Measurements from ENCODE around the gene MTF2.
"Not testable (repeated sequence)": the region's sequence is repeated elsewhere in the genome, so short reads cannot be mapped to it uniquely, and the experiment has no call there.

The MTF2 gene

DNA sequence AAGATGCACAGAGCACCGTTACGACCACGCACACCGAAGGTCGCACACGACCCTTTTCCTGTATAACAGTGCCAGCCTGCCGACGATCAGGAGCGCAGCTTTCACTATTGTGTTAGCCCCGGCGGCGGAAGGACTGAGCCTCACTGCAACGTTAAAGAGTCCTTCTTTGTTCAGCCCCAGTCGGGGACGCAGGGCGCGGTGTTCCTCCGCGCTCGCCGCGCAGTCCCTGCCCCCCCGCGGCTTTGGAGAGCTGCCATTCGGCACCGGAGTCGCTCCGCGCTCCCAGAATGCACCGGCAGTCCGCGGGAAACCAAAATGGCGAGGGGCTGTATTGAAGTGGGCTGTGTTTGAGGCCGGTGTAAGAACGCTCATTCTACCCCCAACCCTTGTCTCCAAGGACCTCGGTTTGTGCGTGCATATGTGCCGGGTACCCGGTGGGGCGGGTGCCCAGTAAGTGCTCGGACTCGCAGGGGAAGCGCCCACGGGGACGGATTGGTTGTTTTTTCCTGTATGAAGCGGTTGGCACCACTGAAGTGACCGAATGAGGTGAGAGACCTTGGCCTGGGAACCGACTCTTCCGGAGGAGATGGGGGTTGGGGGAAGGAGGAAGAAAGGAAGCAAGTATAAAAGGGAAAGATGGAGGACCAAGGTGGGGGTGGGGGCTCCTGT lies at the start of gene MTF2:
Gene MTF2, plus strand, starts transcription at position 298 of the 669 bp plus-strand sequence. Its CDS starts 244 bp downstream, at position 542.
- peak; percentile 91 for DNase-seq (ENCODE audit: low spot score)

DNA sequence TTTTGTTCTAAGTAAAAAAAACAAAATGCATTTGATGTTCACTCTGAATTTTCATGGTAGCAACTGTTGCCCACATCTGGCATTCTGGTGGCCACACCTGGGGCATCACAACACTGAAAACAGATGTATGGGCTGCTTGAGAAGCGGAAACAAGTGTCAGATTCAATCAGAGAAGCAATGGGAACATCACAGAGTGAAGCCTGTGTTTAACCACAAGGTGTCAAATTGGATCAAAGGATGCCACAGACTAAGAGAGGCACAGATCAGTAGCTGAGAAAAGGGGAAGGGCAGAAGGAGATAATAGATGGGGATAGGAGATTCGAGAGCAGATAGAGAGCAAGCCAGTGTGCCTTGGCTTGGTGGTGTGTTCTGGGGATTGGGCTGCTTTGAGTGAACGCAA lies 49.8 kb upstream of the MTF2 start:
- DNase-seq (ENCODE audit: low spot score): peak; percentile 56

DNA sequence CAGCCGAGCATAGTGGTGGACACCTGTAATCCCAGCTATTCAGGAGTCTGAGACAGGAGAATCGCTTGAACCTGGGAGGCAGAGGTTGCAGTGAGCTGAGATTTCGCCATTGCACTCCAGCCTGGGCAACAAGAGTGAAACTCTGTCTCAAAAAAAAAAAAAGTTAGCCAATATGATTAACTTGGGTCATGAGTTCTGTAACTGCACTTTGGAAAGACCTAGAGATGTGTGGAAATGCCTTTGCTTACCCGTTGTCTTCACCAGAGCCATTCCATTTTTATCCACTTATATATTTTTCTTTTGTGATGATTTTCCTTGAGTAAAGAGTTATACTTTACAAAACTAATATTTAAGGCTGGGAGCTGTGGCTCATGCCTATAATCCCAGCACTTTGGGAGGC lies 48.9 kb upstream of the MTF2 start:
- DNase-seq (ENCODE audit: low spot score): not testable (repeated sequence)

DNA sequence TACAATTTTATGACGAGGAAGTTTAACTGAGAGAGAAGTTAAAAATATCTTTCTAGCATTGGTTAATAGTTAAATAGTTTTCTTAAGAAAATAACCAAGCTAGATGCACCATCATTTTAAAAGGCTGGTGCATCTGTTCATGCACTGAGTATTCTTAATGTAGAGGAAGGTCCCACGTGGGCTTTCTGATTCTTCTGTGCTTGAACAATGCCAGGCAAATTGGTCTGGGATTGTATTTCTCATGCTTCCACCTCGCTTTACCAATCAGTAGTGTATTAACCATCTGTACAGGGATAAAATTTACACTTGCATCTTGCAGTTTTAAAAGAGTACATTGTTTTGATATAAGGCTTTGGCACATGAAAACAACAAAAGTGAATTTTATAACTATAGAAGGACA lies 47.4 kb upstream of the MTF2 start:
- DNase-seq (ENCODE audit: low spot score): no peak

DNA sequence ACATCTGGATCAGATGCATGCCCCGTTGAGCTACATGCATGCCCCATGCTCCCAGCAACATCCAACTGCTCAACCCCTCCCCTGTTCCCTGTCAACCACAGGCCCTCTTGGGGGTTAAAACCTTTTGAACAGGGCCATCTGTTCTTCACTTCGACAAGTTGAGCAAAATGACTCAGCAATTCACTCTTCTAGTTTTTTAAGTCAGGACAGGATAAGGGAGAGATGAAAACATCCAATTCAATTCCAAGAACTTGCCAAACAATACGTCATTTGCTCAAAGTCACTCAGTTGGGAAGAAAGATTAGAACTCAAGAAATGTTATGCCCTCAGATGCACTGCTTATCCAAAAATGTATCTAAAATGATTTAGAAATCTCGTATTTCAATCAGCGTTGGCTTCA lies 46.1 kb upstream of the MTF2 start:
- no peak for DNase-seq (ENCODE audit: low spot score)

DNA sequence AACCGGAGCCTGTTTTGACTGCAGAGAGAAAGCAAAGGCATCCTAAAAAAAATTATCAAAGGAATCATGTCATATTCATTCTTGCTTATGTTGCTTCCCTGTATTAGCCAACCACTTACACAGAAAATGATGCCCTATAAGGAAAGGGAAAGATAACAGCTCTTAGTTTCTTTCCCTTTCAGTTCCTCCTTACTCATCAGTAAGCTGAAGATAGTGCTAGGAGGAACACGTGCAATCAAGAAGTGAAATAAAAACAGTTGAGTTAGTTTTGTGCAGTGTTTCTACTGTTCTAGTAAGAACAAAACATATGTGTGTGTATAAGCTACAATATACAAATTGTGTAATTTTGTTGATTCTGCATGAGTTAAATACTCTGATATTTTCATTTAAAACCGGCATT lies 45.3 kb upstream of the MTF2 start:
- DNase-seq (ENCODE audit: low spot score): no peak

DNA sequence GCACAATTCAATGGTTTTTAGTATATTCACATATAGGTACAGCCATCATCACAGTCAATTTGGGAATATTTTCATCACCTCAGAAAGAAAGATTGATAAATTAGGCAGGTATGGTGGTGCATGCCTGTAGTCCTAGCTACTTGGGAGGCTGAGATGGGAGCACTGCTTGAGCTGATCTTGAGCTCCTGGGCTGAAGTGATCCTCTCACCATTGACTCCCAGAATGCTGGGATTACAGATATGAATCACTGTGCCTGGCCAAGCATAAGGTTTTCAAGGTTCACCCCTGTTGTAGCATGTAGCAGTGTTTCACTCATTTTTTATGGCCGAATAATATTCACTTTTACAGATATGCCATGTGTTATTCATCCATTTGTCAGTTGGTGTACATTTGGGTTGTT lies 44.7 kb upstream of the MTF2 start:
- DNase-seq (ENCODE audit: low spot score): no peak

DNA sequence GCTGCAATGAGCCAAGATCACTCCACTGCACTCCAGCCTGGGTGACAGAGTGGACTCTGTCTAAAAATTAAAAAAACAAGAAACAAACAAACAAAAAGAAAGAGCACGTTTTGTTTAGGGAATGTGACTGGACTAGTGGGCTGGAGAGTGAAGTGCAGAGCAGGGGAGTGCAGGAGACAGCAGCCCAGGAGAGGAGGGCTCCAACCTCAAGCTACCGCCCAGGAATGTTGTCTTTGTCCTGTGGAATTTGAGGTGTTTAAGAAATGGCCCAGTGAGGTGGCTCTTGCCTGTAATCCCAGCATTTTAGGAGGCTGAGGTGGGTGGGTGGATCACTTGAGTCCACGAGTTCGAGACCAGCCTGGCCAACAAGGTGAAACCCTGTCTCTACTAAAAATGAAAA lies 42.4 kb upstream of the MTF2 start:
- DNase-seq (ENCODE audit: low spot score): no peak

DNA sequence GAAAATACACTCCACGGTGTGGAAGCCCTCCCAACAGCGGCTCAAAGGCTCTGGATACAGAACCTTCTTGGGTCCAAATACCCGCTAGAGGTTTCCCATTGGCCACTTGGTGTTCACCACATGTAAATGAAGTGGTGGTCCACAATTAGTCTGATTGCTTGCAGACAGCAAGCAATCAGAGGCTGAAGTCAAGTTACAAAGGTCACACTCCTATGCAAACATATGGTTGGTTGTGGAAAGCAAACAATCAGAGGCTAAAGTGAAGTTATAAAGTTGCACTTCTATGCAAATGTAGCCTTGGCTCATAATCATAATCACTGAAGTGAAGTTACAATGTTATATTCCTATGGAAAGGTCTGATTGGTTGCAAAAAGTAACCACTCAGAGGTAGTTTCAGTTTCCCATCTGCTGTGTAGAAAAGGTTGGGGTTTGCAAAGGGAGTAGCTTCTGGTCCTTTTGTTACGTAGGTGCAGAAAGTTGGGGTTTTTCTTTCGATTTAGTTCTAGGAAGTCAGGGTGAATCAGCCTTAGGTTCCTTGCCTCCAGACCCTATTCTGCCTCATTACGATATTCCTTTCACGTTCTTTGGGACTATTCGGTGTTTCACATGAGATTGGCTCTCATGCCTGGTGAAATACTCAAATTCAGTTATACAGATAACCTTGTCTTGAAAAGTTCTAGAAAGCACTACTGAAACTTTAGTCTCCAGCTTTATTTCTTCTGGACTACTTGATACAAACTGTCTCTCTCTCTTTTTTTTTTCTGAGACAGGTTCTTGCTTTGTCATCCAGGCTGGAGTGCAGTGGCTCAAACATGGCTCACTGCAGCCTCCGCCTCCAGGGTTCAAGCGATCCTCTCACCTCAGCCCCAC lies 36.7 kb upstream of the MTF2 start:
- peak; percentile 79 for DNase-seq (ENCODE audit: low spot score)

DNA sequence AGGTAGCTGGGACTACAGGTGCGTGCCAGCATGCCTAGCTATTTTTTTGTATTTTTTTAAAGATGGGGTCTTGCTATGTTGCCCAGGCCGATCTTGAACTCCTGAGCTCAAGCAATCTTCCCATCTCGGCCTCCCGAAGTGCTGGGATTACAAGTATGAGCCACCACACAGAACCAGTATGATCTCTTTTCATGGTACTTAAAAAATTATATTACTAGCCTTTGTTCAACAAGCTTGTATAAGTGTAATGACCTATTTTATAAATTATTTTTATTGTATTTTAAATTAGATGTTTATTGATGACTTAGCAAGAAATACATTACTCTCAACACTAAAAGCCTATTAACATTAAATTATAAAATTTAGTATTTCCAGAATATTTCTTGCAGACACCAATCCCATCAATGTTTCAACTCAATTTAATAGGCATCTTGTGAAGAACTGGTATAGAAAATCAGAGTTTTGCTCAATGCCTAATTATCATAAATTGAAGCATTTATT lies 36.0 kb upstream of the MTF2 start:
- DNase-seq (ENCODE audit: low spot score): no peak

DNA sequence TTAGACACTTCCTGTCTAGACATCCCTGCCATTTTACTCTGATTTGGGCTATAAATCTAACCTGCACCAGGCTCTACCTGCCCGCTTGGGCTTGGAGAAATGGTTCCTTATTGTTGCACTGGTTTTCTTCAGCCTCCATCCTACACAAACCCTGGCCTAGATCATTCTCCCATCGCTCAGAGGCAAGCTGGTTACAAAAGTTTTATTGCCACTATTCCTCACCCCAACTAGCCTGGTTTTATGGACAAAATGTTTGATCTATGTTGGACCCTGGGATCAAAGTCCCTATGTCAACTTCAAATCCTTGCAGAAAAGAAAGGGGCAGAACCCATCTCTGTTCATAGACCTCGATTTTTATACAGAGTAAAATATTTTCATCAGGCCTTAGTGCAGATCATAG lies 31.5 kb upstream of the MTF2 start:
- no peak for DNase-seq (ENCODE audit: low spot score)

DNA sequence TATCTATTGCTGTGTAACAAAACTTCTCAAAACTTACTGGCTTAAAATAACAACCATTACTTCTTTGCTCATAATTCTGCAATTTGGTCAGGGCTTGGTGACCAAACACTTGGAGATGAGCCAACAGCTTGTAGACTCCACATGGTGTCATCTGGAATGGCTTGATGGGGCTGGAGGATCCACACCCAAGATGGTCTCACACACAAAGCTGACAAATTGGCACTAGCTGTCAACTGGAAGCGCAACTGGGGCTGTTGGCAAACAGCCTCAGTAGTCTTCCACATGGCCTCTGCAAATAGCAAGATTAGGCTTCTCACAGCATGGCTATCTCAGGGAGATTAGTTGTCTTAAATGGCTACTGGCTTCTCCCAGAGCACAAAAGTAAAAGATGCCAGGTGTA lies 27.1 kb upstream of the MTF2 start:
- no peak for DNase-seq (ENCODE audit: low spot score)

DNA sequence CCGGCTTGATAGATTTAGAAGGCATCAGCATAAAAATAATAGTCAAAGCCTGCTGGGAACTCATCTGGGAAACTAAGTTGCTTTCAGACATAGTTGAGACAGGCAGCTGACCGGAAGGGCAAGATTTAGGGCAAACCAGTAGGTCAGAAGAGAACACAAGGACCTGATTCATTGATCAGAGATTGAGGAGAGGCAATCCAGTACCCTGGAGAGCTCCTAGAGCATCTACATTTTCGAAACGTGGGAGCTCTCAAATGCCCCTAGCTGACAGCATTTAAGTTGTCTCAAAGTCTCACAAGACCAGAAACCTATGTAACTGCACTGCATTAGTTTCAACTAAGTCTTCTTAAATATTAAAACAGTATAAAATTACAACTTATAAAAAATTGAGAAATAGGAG lies 22.9 kb upstream of the MTF2 start:
- DNase-seq (ENCODE audit: low spot score): no peak

DNA sequence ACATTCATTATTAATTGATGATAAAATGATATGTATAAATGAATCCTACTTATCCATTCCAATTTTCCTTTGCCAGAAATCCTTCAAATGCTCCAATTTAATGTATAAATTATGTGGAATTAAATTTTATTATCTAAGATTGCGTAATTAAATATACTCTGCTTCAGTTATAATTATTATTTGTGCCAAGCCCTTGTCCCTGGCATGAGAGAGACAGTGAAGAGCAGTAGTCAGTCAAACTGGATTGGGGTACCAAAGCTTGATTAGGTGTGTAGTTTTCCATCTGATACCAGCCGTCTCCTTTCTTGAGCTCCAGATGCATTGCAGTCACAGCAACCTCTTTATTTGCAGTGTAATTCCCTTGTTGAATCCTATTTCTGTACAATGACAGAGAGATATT lies 22.4 kb upstream of the MTF2 start:
- no peak for DNase-seq (ENCODE audit: low spot score)

DNA sequence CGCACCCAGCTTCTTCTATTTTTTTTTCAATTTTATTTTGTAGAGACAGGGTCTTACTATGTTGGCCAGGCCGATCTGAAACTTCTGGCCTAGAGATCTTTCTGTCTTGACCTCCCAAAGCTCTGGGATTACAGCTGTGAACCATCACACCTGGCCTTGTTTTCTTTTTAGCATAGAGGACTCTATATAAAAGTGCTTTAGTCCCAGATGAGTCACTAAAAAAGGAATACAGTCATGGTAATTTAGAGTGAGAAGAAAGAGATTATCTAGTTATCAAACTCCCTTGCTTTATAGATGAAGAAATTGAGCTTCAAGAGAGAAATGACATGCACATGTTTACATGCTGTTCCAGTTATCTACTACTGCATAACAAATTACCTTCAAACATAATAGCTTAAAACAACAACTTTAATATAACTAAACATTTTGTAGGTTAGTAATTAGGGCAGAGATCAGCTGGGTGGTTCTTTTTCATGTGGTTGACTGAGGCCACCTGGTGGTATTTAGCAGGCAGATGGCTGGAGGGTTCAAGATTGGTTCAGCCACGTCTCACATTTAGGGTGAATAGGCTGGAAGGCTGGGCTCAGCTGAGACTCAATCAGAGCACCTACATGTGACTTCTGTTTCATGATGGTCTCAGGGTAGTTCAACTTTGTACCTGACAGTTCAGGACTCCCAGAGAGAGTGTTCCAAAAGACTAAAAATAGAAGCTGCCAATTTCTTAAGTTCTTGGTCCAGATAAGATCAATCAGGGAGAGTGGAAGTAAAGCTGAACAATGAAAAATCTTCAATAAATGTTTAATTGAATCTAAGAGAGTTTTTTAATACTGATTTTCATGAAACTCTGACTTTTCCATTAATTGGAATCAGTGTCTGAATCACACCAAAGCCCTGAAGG lies 16.9 kb upstream of the MTF2 start:
- DNase-seq (ENCODE audit: low spot score): peak; percentile 58

DNA sequence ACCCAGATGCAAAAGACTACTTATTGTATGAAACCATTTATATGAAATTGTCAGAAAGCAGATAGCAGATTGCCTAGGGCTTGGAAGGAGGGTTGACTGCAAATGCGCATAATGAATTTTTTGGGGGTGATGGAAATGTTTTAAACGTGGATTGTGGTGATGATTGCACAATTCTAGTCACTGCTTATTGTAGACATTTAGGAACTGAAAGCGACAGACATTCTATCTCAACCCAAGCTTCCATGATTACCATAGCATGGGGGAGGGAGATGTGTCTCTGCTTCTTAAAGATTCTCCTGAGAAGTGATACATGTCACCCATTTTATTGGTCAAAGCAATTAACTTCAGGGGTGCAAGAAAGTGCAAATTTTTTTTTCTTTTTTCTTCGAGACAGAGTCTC lies 2.8 kb upstream of the MTF2 start:
- DNase-seq (ENCODE audit: low spot score): no peak

DNA sequence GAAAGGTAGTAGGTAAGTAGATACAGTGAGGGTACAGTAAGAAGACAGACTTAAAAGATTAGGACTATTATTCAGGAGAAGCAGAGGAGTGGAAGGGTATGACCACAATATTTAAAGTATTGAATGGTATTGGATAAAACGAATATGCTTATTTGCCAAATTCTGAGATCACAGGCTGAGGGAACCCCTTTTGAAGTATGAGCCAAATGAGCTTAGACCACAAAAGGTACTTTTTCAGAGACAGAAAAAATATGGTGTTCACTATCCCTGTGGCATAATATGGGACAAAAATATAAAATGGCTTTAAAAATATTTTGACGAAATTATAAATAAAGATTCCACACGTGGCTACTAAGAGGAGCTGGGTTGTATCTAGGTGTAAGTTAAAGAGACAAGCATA lies 880 bp upstream of the MTF2 start:
- no peak for DNase-seq (ENCODE audit: low spot score)

DNA sequence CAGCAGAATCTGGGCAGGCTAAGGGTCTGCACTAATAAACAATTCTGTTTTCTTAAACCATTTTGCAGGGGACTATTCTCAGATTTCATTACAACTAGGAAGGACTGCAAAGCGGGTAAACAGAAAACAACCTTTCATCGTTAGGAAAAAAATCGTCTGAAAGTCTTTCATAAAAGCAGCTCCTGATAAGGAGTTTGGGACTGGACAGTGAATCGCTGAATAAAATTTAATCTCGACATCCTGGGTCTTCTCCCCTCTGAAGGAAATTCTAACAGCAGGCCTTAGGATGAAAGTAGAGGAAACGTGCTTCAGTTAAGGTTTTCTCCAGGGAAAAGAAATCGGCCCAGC lies 471 bp upstream of the MTF2 start:
- DNase-seq (ENCODE audit: low spot score): no peak

DNA sequence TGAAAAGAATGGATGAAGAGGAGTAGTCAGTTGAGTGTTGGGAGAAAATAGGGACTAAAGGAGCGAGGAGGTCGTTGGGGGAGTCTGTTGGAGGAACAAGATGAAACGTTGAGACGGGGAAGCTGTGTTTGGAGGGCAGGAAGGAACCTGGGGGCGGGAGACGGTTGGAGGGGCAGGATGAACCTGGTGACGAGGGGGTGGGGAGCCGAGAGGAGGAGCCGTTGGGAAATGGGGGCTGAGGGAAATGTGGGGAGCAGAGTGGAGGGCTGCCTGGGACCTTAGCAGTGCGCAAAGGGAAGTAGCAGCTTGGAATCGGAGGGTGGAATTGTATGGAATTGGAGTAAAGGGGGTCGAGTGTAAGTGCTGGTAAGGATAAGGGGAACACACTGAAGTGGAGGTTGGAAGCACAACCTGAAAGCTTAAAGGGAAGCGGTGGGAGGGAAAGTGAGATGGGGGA lies 630 bp downstream of the MTF2 start:
- peak; percentile 19 for DNase-seq (ENCODE audit: low spot score)

DNA sequence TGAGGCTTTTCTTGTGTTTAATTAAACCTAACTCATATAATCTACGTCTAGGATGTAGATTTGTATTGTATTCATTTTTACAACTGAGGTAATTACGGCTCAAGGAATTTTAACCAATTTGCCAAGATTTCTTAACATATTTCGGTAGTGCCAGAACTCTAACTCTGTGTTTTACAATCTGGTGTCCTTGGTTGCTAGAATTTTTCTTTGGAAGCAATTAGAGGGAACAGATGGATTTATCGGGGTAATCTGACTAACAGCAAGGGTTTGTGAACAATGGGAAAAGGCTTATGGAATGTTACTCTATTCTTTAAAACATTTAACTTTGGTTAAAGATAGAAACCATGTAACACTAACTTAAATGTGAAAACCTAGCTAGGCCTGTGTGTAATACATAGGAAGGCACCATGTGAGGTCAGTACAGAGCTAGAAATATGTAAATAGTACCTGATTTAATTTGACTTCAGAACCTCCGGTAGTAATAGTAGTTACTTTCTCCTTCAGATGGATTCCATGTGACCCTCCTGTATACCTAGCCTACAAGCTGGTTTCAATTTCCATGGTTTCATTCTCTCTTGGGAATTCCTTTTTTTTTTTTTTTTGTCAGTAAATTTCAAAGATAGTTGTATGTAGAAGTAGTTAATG lies 1.2 kb downstream of the MTF2 start:
- peak; percentile 42 for DNase-seq (ENCODE audit: low spot score)

DNA sequence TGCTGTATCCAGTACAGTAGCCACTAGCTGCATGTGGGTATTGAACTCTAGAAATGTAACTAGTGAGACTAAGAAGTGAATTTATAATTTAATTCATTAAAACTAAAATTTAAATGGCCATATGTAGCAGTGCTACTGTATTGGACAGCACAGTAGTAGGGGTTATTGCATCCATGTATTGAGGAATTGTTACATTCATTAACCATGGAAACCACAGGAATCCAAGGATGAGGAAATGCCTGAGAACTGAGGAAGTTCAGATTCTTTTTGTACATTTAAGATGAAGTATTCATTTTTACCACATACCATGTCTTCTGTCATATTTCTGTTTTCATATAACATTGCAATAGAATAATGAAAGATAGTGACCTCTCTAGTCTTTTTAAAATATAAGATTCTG lies 2.6 kb downstream of the MTF2 start:
- no peak for DNase-seq (ENCODE audit: low spot score)

DNA sequence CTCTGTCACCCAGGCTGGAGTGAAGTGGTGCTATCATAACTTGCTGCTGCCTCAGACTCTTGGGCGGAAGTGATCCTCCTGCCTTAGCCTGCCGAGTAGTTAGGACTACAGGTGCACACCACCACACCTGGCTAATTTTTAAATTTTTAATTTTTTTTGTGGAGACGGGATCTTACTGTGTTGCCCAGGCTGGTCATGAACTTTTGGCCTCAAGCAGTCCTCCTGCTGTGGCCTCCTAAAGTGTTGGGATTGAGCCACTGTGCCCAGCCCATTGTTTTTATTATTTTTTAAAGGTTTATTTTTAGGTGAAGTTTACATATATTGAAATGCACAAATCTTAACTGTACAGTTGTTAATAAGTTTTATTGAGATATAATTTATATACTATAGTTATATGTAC lies 3.2 kb downstream of the MTF2 start:
- DNase-seq (ENCODE audit: low spot score): no peak

Data from CD4-positive, alpha-beta T cell treated with Interleukin-6 at 100 ng/mL for 8 hours (primary cell).